GM12891 (cell line): Measurements from ENCODE around the gene IL5RA.

Experiments
- PAX5 ChIP-seq: IDR thresholded peaks from 2 replicates; pipeline ENCODE4 v1.6.1; 2011; ENCODE audit warnings: low read length, moderate library complexity, mild to moderate bottlenecking; ENCODE audit not compliant: insufficient read depth, severe bottlenecking
- POLR2A ChIP-seq: IDR thresholded peaks from 2 replicates; pipeline ENCODE4 v1.6.1; 2011; ENCODE audit warnings: low read depth, low read length, control low read depth
- POLR2AphosphoS5 ChIP-seq: IDR thresholded peaks from 2 replicates; pipeline ENCODE4 v1.6.1; 2011; ENCODE audit warnings: low read depth, low read length, control low read depth
- POU2F2 ChIP-seq: IDR thresholded peaks from 2 replicates; pipeline ENCODE4 v1.6.1; 2011; ENCODE audit warnings: low read depth, mild to moderate bottlenecking, control low read depth, low read length, moderate library complexity
- SPI1 ChIP-seq: IDR thresholded peaks from 2 replicates; pipeline ENCODE4 v1.6.1; 2011; ENCODE audit warnings: low read depth, low read length, control low read depth
- TAF1 ChIP-seq: IDR thresholded peaks from 2 replicates; pipeline ENCODE4 v1.6.1; 2011; ENCODE audit warnings: low read depth, low read length, control low read depth

DNA sequence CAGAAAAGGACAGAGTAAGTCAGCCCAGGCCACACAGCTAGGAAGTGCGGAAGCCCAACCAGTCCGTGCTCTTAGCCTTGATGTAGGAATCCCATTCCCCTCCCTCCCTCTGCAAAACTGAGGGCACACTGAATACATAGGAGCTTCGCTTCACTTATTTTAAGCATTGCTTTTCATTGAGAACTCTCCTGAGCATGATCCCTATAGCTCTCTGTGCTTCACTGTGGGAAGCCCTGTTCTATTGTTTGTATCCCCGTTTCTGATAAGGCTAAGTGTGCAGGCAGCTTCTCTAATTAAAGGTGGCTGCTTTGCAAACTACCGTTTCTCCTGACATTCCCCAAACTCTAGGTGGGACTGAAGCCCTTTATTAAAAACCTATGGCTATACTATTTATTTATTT is 29.9 kb downstream of the IL5RA start:
- TF ChIP-seq POLR2A (no peak), TAF1 (no peak), POU2F2 (no peak), POLR2AphosphoS5 (no peak), SPI1 (no peak), PAX5 (no peak)
